Naive thymus-derived CD4-positive, alpha-beta T cell (primary cell): ENCODE measurements around the gene ADAT2. TPM values are rescaled to one million over a fixed set of nuclear protein-coding genes. Genes with fewer than 3 reads are reported as not detected.

Experiments used
- ATAC-seq: fragments of 150-1000 bp; cut with Tn5 transposase; 2 replicates; pipeline ENCODE4 v1.10.0; 2021; ENCODE audit warnings: mild to moderate bottlenecking, moderate library complexity
- CTCF ChIA-PET: fragments of 350-600 bp; sonication (Branson Sonifier 250); formaldehyde crosslinking; loops from one replicate; lab custom pipeline; 2021; ENCODE audit warnings: antibody characterized with exemption; lab: Charles Lee
- POLR2A ChIA-PET: fragments of 350-600 bp; sonication (Branson Sonifier 250); formaldehyde crosslinking; loops from one replicate; lab custom pipeline; 2021; ENCODE audit warnings: antibody characterized with exemption, inconsistent platforms; lab: Charles Lee
- DNase-seq, 9 donors: peaks; one replicate each; pipeline versions ENCODE4 v3.0.0 to v3.0.0-alpha.2; 2020 to 2022; ENCODE audit warnings: mixed read lengths in 1 of 9
- H3K27ac ChIP-seq: one replicate; pipeline ENCODE4 v1.7.0; 2013; ENCODE audit warnings: mild to moderate bottlenecking, low read depth, low read length, moderate library complexity
- H3K27me3 ChIP-seq, 2 donors: one replicate each; pipeline ENCODE4 v1.7.0; 2013; ENCODE audit warnings: low read length in 2 of 2, mild to moderate bottlenecking in 2 of 2, moderate library complexity in 2 of 2; ENCODE audit not compliant: control insufficient read depth in 2 of 2, insufficient read depth in 2 of 2
- H3K36me3 ChIP-seq, 3 experiments: 1 replicate in 2 of 3; 2 replicates in 1 of 3; pipeline ENCODE4 v1.7.0; 2013; ENCODE audit warnings: low read length in 3 of 3, mild to moderate bottlenecking in 3 of 3, moderate library complexity in 1 of 3; ENCODE audit not compliant: insufficient read depth in 3 of 3, control insufficient read depth in 2 of 3
- H3K4me1 ChIP-seq, 2 donors: one replicate each; pipeline ENCODE4 v1.7.0; 2013; ENCODE audit warnings: low read length in 2 of 2, mild to moderate bottlenecking in 2 of 2, moderate library complexity in 1 of 2; ENCODE audit not compliant: control insufficient read depth in 2 of 2, insufficient read depth in 2 of 2
- H3K4me3 ChIP-seq: 2 replicates; pipeline ENCODE4 v1.7.0; 2013; ENCODE audit warnings: mild to moderate bottlenecking, low read length
- H3K9me3 ChIP-seq, 3 experiments: 1 replicate in 2 of 3; 2 replicates in 1 of 3; pipeline ENCODE4 v1.7.0; 2013; ENCODE audit warnings: low read length in 3 of 3; ENCODE audit not compliant: control insufficient read depth in 2 of 3
- H3K27ac Mint-ChIP-seq, 9 donors: one replicate each; pipeline ENCODE4 v1.8.0; 2020 to 2022; ENCODE audit warnings: mixed read lengths in 9 of 9, mild to moderate bottlenecking in 8 of 9, moderate library complexity in 5 of 9, inconsistent platforms in 2 of 9
- H3K27me3 Mint-ChIP-seq, 5 donors: one replicate each; pipeline ENCODE4 v1.8.0; 2021 to 2022; ENCODE audit warnings: mixed read lengths in 5 of 5, mild to moderate bottlenecking in 1 of 5
- H3K36me3 Mint-ChIP-seq, 5 donors: one replicate each; pipeline ENCODE4 v1.8.0; 2020 to 2022; ENCODE audit warnings: mixed read lengths in 5 of 5, mild to moderate bottlenecking in 3 of 5, inconsistent platforms in 1 of 5
- H3K4me1 Mint-ChIP-seq, 7 donors: one replicate each; pipeline ENCODE4 v1.8.0; 2020 to 2022; ENCODE audit warnings: mixed read lengths in 7 of 7, mild to moderate bottlenecking in 3 of 7, inconsistent platforms in 1 of 7
- H3K4me3 Mint-ChIP-seq, 10 donors: one replicate each; pipeline ENCODE4 v1.8.0; 2020 to 2022; ENCODE audit warnings: mild to moderate bottlenecking in 10 of 10, mixed read lengths in 10 of 10, moderate library complexity in 6 of 10, inconsistent platforms in 2 of 10
- H3K9me3 Mint-ChIP-seq, 11 donors: one replicate each; pipeline ENCODE4 v1.8.0; 2020 to 2022; ENCODE audit warnings: mixed read lengths in 11 of 11, mild to moderate bottlenecking in 4 of 11, inconsistent platforms in 1 of 11, moderate library complexity in 1 of 11
- intact Hi-C, 2 donors: fragments of 100-400 bp; cut with micrococcal nuclease; formaldehyde crosslinking; loops; one replicate each; pipeline ENCODE4 v1.15.1; 2023
- polyA plus RNA-seq, 2 donors: library from polyadenylated mRNA; unstranded; fragments of 300-500 nt; fragmentation: Illumina TruSeq; gene quantifications; one replicate each; pipeline ENCODE4 v1.2.3, GENCODE V29; 2021
- total RNA-seq, 6 experiments: library from RNA in 5 of 6; stranded (reverse) in 5 of 6; gene quantifications; 1 replicate in 5 of 6; 2 replicates in 1 of 6; pipeline ENCODE4 v1.2.3 and lab custom pipeline; 2021 to 2026

ADAT2 gene
- total and polyA plus RNA-seq, 7 experiments from 2014 or later, result 1.2 to 25.8 (median 19.4) TPM

DNA sequence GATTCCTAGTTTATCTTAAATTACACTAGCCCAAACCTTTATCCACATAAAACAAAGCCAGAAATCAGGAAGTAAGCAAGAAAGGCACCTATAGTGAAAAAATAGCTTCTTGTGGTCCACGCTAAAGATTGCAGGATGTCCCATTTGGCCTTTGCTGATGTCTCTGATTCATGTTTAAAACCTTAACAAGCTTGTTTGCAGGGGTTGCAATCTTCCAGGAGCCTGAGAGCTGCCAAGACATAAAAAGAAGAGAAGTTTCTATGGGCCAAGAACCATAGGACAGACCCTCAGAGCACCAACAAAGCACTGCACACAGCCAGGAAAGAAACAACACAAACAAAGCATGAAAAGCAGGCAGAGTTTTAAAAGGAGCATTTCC is 49.4 kb downstream of the ADAT2 start:
- H3K4me1 Mint-ChIP-seq, result peaks cover 10 to 33% (median 24%) of the 10 kb centered on the region in 7 donors
- no peaks in the 10 kb centered on the region for H3K36me3 Mint-ChIP-seq
- H3K27ac Mint-ChIP-seq, result peak overlapping the region in 5 of 9 donors; percentile 5 to 68 (median 18)
- H3K9me3 Mint-ChIP-seq, result peaks cover 0 to 1% (median 0%) of the 10 kb centered on the region in 11 donors
- Histone ChIP-seq H3K4me3 (no peak overlapping the region), H3K27ac (no peak overlapping the region), H3K36me3 (no peaks in the 10 kb centered on the region), H3K27me3 (no peaks in the 10 kb centered on the region), H3K9me3 (no peaks in the 10 kb centered on the region), H3K4me1 (peaks cover 6 to 41% of the 10 kb centered on the region in 2 donors)
- H3K4me3 Mint-ChIP-seq, result peak overlapping the region in 6 of 10 donors; percentile 15 to 55 (median 49)
- DNase-seq (no peak), ATAC-seq (no peak)
- no peaks in the 10 kb centered on the region for H3K27me3 Mint-ChIP-seq
- ChIA-PET CTCF (interaction anchor here (0.7 kb wide), 1 partner anchor 926 kb away, joined by 4 read pairs; no protein-coding TSS in a partner anchor), POLR2A (no interaction called here)
- intact Hi-C loops, result no loop called here

DNA sequence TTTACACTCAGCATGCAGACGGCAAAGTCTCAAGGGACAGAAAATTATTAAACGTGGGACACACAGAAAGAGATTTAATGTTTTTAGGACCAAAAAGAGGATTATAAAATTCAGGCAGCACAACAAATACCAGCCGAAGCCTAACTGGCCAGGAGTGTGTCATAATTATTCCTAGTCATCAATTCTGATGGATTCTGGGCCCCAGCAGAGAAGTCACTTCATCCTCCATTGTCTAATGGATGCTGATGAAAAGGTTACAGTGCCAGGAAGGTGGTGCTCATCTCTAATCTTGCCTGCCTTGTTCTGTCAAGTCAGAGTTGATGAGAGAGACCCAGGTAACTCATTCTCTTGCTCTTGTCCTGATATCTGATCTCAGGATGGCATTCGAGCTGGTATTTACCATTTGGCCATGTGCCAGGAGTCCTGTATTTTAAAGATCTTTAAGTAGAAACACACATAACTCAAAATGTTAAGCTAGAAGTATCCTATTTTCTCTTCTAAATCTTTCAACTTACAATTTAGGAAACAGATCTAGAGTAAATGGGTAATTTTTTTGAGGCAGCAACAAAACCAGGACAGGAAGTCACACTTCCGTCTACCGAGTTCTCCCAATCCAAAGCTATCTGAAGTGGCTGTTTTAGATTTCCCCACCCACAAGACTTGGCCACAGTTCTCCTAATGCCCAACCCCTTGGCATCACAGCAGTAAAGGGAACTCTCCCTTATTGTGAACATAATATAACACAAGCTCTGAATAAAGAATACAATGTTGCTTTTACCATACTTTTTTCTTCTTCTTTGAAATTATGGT is 50.0 kb downstream of the ADAT2 start:
- H3K27ac ChIP-seq, result no peak overlapping the region
- Mint-ChIP-seq H3K27me3 (no peaks in the 10 kb centered on the region), H3K27ac (peak overlapping the region in 7 of 9 donors; percentile 7 to 69 (median 29)), H3K9me3 (peaks cover 0 to 1% (median 0%) of the 10 kb centered on the region in 11 donors), H3K36me3 (no peaks in the 10 kb centered on the region), H3K4me1 (peaks cover 10 to 33% (median 24%) of the 10 kb centered on the region in 7 donors), H3K4me3 (peak overlapping the region in 8 of 10 donors; percentile 25 to 55 (median 42))
- H3K36me3 ChIP-seq, result no peaks in the 10 kb centered on the region
- H3K4me3 ChIP-seq, result no peak overlapping the region
- ATAC-seq (peak; percentile 67), DNase-seq (peak in 4 of 9 donors; percentile 1 to 21 (median 6))
- H3K27me3 ChIP-seq, result no peaks in the 10 kb centered on the region
- POLR2A ChIA-PET, result no interaction called here
- CTCF ChIA-PET, result interaction anchor here (0.6 to 0.7 kb wide), 2 partner anchors 926 to 1069 kb away, joined by 4 read pairs; no protein-coding TSS in a partner anchor
- intact Hi-C loops, result no loop called here
- H3K4me1 ChIP-seq, result peaks cover 6 to 44% of the 10 kb centered on the region in 2 donors
- no peaks in the 10 kb centered on the region for H3K9me3 ChIP-seq

DNA sequence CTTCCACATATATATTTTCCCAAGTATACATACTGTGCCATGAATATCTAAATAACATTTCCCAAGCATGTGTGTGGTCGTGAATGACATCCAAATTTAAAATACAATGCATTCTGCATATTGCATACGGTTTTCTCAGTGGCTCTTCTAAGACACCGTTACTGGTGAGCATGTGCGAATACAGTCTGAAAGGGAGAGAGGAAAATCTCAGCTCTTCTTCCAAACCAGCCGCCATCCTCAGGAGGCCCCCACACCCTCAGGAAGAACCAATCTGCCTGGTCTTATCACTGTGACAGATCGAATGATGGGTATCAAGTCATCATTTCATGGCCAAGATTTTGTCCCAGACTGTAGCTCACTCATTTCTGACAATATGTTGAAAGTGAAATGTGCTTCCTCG is 50.7 kb downstream of the ADAT2 start:
- Histone ChIP-seq H3K27ac (no peak overlapping the region), H3K4me3 (no peak overlapping the region), H3K4me1 (peaks cover 6 to 44% of the 10 kb centered on the region in 2 donors), H3K9me3 (no peaks in the 10 kb centered on the region), H3K27me3 (no peaks in the 10 kb centered on the region), H3K36me3 (no peaks in the 10 kb centered on the region)
- ATAC-seq, result no peak
- intact Hi-C loops, result no loop called here
- ChIA-PET CTCF (interaction anchor here (0.6 kb wide), 1 partner anchor 1069 kb away, joined by 4 read pairs; no protein-coding TSS in a partner anchor), POLR2A (no interaction called here)
- no peaks in the 10 kb centered on the region for H3K27me3 Mint-ChIP-seq
- DNase-seq, result no peak
- peak overlapping the region in 4 of 9 donors; percentile 9 to 69 (median 36) for H3K27ac Mint-ChIP-seq
- H3K9me3 Mint-ChIP-seq, result peaks cover 0 to 1% (median 0%) of the 10 kb centered on the region in 11 donors
- H3K4me1 Mint-ChIP-seq, result peaks cover 10 to 33% (median 24%) of the 10 kb centered on the region in 7 donors
- no peaks in the 10 kb centered on the region for H3K36me3 Mint-ChIP-seq
- H3K4me3 Mint-ChIP-seq, result peak overlapping the region in 3 of 10 donors; percentile 5 to 25 (median 20)

DNA sequence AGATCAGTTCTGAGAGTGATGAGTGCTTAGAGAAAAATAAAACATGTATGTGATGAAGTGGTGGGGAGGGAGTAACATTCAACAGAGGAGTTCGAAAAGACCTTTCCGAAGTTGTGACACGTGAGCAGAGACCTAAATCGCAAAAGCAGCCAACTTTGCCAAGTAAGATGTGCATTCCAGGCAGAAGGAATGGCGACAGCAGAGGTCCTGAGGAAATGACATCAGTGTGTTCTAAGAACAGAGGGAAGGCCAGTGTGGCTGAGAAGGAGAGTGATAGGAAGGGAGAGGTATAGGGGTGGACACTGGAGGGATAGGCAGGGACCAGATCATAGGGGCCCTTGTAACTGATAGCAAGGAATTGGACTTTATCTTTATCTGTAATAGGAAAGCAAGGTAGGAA is 51.3 kb downstream of the ADAT2 start:
- H3K9me3 Mint-ChIP-seq, result peaks cover 0 to 1% (median 0%) of the 10 kb centered on the region in 11 donors
- no peaks in the 10 kb centered on the region for H3K36me3 Mint-ChIP-seq

DNA sequence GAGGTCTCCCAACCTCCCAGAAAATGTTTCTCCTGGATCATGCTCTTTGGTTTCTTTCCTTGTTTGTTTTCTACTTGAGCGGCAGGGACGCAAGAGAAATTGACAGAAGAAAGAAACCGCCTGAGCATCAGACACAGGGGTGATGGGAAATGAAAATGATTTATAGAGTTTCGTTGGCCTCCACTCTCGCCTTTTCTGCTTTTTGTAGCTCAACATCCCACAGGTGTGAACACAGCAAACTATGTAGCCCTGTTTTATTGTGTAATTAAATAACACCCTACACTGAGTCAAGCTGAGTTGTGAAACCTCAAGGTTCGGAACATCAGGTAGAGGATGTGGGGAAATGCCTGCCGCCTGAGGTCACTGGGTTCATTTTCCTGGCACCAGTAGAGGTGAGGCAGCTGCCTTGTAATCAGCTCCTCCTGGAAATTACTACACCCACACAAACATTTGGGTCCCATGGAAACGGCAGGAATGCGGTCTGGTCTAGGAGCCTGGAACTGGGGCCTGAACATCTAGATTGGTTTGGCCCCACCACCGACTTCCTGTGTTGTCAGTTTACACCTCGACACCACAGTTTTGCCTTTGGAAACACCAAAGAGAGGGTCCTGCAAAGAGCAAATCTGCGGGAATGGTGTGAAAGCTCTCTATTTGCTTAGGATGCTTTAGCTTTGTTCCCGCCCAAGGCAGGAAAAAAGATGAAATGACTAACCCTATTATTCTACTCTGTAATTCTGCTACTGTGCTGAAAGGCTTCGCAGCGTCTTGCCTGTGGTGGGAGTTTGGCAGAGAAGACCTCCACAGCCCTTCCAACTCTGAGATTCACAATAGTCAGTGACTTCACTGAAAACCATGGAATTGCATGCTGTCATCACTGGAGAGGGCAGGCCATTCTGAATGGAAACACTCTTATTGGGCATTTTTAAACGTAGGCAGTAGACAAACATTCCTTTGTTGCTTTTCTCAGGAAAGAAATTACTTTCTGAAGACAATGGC is 53.0 kb downstream of the ADAT2 start:
- POLR2A ChIA-PET, result no interaction called here
- Histone ChIP-seq H3K27ac (no peak overlapping the region), H3K9me3 (no peaks in the 10 kb centered on the region), H3K4me1 (peaks cover 6 to 44% of the 10 kb centered on the region in 2 donors), H3K27me3 (no peaks in the 10 kb centered on the region), H3K4me3 (peak overlapping the region; percentile 10), H3K36me3 (no peaks in the 10 kb centered on the region)
- Mint-ChIP-seq H3K9me3 (peaks cover 0 to 1% (median 0%) of the 10 kb centered on the region in 11 donors), H3K4me3 (no peak overlapping the region), H3K36me3 (no peaks in the 10 kb centered on the region), H3K4me1 (peaks cover 10 to 33% (median 24%) of the 10 kb centered on the region in 7 donors), H3K27me3 (no peaks in the 10 kb centered on the region), H3K27ac (no peak overlapping the region)
- intact Hi-C loops, result no loop called here
- DNase-seq, result no peak
- CTCF ChIA-PET, result no interaction called here
- peak; percentile 78 for ATAC-seq

More for the DNA sequence above, 51.3 kb downstream of the ADAT2 start:
- Histone ChIP-seq H3K27ac (no peak overlapping the region), H3K36me3 (no peaks in the 10 kb centered on the region), H3K27me3 (no peaks in the 10 kb centered on the region), H3K4me3 (no peak overlapping the region), H3K9me3 (no peaks in the 10 kb centered on the region), H3K4me1 (peaks cover 6 to 44% of the 10 kb centered on the region in 2 donors)
- Mint-ChIP-seq H3K4me1 (peaks cover 10 to 33% (median 24%) of the 10 kb centered on the region in 7 donors), H3K27me3 (no peaks in the 10 kb centered on the region), H3K27ac (peak overlapping the region in 1 of 9 donors; percentile 16), H3K4me3 (no peak overlapping the region)
- intact Hi-C loops, result no loop called here
- ChIA-PET POLR2A (no interaction called here), CTCF (no interaction called here)
- DNase-seq, result no peak
- no peak for ATAC-seq

DNA sequence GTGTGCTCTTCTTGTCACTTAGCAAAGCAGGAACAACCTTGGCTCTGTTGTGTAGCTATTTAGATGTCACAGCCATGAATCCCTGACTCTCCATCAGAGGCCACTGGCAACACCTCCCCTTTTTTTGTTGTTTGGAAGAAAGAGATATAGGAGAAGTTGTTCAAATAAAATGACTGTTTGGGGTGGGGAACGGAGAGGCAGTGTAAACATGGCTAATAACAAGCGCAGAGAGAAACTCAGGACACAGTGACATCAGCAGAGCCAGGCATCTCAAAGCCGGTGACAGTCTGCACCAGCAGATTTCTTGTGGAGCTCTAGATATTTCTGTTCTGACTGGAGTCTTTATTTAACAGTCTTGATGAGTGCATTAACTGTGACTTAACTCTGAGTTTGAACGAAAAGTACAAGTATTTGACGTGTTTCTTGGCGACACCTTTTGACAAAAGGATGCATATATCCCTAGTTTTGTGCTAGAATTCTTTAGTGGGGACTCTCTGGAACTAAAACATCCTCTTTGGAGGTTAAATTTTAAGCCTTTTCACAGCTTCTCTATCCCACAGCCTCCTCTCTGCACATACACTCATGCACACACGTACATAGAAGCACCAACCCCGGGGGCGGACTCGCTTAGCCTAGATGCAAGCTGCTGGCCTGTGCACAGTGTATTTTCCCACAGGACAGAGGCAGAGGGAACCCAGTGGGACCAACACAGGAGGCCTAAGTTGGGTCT is 53.8 kb downstream of the ADAT2 start:
- peaks cover 6 to 42% of the 10 kb centered on the region in 2 donors for H3K4me1 ChIP-seq
- ATAC-seq, result no peak

More for the DNA sequence above, 53.8 kb downstream of the ADAT2 start:
- ChIA-PET POLR2A (no interaction called here), CTCF (no interaction called here)
- no peak for DNase-seq
- Histone ChIP-seq H3K36me3 (no peaks in the 10 kb centered on the region), H3K27me3 (no peaks in the 10 kb centered on the region), H3K27ac (no peak overlapping the region), H3K4me3 (peak overlapping the region; percentile 10), H3K9me3 (no peaks in the 10 kb centered on the region)
- H3K9me3 Mint-ChIP-seq, result no peaks in the 10 kb centered on the region
- intact Hi-C loops, result no loop called here
- H3K27ac Mint-ChIP-seq, result no peak overlapping the region
- no peak overlapping the region for H3K4me3 Mint-ChIP-seq
- no peaks in the 10 kb centered on the region for H3K27me3 Mint-ChIP-seq
- H3K4me1 Mint-ChIP-seq, result peaks cover 10 to 29% (median 21%) of the 10 kb centered on the region in 7 donors
- no peaks in the 10 kb centered on the region for H3K36me3 Mint-ChIP-seq
